ENCODE data around the gene MEGF6.

DNA sequence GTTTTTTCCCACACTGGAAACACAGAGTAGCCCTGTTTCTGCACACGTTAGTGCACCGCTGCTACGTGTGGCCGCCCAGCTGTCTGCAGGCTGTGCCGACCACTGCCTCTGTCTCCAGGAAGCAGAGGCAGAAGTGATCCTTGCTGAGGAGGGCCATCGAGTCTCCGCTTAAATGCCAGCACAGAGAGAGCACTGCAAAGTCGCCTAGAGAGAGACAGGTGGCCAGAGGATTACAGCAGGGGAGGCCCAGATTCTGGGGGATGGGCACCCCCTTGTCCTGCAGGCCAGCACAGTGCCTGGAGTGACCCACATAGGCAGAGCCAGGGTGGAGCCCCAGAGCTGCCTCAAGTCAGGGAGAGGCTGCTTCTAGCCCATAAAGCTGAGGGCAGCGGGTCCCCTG lies 19.6 kb upstream of the MEGF6 start:
- no peak for TF ChIP-seq CTCF (IDR thresholded peaks at IDR 0.05; ENCODE audit: poor library complexity)
- TF ChIP-seq EZH2phosphoT487 (IDR thresholded peaks at IDR 0.05; ENCODE audit: low read depth, severe bottlenecking, unreplicated experiment) = no peak

Data from hepatocyte (in vitro differentiated cells).